NOMO-1 treated with DMSO at 0.1 percent for 48 hours (cell line): ENCODE measurements around the gene STIP1.
"Not testable (repeated sequence)": the region's sequence is repeated elsewhere in the genome, so short reads cannot be mapped to it uniquely, and the experiment has no call there.

Source experiments
- DNase-seq: peaks from one replicate; lab custom pipeline; 2025; ENCODE audit not compliant: unreplicated experiment; lab: John Stamatoyannopoulos, UW

Gene STIP1

DNA sequence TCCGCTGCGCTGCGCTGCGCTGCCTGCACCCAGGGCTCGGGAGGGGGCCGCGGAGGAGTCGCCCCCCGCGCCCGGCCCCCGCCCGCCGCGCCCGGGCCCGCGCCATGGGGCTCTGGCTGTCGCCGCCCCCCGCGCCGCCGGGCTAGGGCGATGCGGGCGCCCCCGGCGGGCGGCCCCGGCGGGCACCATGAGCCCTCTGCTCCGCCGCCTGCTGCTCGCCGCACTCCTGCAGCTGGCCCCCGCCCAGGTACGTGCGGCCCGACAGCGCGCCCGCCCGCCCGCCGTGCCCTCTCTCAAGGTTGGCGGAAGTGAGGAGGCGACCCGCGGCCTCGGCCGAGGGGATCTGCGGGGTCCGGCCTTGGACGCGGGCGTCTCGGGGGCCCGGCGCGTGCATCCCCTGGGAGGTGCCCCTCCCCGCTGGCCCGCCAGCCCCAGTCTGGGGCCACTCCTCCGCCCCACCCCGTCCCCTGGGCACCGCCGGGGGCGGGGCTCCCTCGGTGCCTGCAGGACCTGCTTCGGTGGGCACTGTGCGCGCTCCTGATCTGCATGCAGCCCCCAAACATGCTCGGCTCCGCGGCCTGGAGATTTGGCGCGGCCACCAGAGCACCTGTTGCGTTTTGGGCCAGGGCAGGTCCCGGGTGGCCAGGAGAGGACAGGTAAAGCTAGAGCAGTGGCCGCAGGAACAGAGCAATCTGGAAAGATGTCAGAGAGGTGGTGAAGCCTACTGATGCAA lies 48.8 kb downstream of the STIP1 start:
- DNase-seq: no peak

DNA sequence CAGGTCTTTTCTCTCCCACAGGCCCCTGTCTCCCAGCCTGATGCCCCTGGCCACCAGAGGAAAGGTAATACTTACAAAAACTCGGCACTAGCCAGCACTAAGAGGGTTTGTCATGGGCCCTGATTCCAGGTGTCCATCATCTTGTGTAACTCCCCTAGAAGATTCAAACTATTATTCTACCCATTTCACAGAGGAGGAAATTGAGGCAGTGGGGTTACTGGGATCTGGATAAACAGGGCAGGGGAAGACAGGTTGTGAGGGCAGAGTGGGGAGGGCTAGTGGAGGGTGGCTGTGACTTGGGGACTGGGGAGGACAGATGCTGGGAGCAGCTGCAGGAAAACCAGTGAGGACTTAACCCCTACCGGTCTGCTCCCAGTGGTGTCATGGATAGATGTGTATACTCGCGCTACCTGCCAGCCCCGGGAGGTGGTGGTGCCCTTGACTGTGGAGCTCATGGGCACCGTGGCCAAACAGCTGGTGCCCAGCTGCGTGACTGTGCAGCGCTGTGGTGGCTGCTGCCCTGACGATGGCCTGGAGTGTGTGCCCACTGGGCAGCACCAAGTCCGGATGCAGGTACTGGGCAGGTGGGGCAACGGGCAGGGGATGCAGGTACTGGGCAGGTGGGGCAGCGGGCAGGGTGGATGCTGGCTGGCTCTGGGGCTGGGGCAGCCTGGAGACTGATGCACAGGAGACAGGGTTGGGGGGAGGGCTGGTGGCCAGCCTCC lies 49.6 kb downstream of the STIP1 start:
- no peak for DNase-seq

DNA sequence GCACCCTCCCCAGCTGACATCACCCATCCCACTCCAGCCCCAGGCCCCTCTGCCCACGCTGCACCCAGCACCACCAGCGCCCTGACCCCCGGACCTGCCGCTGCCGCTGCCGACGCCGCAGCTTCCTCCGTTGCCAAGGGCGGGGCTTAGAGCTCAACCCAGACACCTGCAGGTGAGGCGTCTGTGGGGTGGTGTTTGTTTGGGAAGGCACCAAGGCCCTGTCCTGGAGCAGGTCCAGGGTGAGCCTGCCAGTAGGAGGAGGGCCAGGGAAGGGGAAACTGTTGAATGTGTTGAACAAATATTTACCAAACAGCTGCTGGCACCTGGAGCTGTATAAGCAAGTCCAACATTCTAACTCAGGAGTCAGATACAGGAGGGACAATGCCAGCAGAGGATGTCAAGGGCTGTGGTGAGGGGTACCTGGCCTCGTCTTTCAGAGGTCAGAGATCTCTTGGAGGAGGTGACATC lies 51.5 kb downstream of the STIP1 start:
- no peak for DNase-seq

DNA sequence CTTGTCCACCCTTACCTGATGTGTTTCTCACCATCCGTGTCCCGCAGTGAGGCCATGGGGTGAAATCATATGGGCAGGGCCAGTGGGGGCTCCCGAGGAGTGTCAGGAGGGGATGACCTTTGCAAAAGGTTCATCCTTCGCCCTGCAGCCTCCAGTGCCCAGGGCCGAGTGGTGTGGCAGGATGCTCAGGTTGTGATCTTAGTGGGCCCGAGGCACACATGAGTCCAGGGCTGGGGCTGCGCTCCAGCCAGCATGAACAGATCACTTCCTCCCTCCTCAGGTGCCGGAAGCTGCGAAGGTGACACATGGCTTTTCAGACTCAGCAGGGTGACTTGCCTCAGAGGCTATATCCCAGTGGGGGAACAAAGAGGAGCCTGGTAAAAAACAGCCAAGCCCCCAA lies 52.1 kb downstream of the STIP1 start:
- no peak for DNase-seq

DNA sequence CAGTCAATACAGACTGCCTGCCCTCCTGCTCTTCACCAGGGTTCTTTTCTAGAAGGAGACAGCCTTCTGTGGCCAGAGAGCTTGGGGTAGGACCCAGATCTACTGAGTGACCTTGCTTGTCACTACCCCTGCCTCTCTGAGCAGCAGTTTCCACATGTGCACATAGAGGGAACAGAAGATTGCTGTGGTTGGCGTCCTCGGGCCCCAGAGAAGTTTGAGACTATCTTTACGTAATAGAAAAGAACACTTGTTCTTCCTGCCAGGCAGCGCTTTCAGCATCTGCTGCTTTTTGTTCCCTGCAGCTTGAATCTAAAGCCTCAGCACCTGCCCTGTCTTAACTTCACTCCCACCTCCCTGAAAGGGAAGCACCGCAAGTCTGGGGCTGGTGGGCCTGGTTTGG lies 53.0 kb downstream of the STIP1 start:
- DNase-seq: peak; percentile 80

DNA sequence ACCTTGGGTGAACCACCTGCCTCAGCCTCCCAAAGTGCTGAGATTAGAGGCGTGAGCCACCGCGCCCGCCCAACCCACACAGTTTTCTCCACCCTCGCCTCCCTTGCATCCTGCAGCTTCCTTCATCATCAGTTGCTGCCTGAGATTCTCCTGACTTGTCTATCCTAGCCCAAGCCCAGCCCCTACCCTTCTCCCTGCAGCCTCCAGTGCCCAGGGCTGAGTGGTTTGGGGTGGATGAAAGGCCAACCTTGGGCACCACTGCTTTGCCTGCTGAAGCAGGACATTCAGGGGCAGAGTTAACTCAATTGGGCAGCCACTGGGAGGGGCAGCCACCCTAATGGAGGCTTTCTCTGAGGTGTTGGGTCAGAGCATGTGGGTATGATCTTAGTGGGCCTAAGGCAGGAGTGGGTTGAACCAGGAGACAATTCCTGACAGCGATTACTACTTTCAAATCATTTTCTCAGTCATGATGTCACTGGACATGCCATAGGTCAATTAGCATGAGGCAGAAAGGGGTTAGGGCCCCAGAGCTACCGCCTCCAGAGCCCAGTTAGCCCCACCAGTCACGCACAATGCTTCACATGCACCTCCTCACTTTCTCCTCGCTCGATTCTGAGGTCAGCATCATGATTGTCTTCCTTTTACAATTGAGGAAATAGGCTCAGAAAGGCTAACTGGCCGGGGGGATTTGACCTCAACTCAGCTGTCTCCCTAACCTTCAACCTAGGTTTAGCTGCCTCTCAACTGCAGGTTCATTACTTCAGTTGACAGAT lies 53.9 kb downstream of the STIP1 start:
- DNase-seq: peak; percentile 94

DNA sequence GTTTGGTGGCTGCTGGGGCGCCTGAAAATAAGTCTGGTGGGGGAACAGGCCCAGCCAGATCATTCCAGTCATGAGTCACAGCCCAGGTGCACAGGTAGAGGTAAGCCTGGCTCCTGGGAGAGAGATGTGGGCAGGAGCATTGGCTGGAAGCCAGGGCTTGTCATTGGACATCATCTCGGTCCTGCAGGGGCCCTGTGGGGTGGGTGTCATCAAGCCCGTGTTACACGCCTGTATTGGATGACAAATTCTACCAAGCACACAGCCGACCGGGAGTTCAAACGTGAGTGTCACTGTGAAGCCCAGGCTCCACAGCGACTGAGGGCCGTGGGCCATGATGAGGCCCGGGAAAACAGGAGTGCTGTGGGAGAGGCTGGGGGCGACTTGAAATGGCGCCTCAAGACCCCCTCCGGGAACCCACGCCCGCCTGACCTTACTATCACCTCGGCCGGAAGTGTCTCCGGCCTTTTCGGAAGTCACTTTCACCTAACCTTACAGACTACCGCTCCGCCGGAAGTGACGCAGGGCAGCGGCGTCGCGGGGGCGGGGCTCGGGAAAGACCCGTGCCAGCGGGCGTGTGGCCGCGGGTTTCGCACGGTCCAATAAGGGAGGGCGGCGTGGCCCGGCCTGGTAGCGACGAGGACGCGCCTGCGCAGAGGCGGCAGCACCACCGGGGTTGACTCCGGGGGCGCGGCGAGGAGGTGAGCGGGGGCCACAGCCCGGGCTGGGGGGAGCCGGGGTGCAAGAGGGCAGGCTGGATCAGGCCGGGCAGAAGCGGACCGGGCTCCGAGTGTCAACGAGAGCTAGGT lies 54.7 kb downstream of the STIP1 start, which contains the start of gene FKBP2:
Gene FKBP2, plus strand, starts transcription at position 661 of the 806 bp plus-strand sequence. CDS start 1,293 bp downstream, outside the sequence.
- peak; percentile 91 for DNase-seq

DNA sequence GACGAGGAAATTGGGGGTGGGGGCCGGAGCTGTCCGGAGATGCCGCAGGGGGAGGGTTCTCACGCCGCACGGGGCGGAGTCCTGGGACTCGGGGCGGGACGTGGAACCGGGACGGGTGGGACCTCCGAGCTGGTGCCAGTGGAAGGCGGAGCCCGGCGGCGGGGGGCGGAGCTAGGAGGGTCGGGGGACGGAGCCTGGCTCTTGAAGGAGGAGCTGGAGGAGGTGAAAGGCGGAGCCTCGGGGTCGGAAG lies 55.2 kb downstream of the STIP1 start:
- DNase-seq: no peak

DNA sequence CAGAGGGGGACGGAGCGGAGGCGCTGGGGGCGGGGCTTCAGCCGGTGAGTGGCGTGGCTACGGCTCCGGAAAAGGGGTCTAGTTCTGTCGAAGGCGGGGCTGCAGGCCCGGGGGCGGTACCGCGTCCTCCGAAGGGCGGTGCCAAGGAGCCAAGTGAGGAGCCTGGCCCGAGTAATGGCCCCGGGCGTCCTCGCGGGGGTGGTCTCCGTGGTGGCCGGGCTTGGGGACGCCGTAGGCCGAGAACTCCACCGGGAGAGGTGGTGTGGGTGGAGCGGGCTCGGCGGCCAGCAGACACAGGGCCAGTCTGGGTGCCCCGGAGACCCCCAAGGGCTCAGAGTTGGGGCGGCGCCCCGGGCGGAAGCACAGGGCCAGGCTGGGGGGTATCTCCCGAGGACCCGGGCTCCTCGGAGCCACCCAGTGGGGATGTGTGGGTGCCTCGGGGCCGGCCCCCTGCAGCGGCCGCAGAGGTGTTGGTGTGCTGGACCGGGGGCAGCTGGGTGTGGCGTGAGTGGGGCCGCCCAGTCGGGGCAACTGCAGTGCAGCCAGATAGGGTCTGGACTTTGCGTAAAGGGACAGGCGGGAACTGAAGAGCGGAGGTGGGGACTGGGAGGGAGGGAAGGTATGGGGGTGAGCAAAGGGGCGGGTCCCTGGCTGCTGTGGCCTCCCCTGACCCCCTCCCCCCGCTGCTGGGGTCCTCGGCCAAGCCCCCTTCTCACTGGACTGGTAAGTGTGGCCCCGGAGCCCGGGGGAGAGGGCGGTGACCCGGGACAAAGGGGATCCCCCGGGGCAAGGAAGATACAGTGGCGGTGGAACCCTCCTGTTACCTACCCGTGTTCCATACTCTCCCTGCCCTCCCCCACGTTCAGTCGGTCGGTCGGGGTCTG lies 55.8 kb downstream of the STIP1 start:
- DNase-seq: peak; percentile 99

DNA sequence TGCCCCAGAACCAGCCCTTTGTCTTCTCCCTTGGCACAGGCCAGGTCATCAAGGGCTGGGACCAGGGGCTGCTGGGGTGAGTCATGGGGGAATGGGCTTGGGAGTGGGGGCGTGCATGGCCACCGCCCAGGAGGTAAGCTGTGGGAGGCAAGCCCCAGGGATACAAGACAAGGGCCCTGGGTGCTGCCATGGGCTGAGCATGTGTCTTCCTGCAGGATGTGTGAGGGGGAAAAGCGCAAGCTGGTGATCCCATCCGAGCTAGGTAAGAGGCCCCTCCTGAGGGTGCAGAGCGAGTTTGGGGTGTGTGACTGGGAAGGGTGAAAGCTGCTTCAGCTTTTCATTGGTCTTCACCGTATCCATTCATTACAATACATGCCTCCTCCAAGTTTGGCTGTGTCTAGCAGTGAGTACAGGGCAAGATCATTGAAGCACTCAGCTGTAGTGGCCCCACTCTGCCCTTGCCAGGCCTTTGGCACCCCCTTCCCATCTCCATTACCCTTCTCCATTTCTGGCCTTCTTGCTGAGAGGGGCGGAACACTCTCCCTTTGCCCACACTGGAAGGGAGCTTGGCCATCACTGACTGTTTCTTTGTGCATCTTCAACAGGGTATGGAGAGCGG lies 57.4 kb downstream of the STIP1 start:
- no peak for DNase-seq

DNA sequence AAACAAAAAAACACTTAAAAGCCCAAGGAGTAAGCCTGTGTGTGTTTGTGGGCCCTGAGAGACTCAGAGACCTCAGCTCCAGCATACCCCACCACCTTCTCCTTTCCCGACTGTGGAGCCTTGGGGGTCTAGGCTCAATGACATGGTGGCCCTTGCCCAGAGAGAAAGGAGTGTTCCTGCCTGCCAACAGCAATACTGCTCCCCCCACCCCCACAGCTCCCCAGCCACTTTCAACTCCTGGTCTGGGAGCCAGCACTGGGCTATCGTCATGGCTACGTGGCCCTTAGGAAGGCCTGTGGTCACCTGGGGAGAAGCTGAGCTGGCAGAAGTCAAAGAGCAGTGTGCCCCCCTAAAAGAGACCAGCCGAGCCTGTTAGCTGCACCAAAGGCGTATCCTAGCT lies 58.1 kb downstream of the STIP1 start:
- DNase-seq: no peak

DNA sequence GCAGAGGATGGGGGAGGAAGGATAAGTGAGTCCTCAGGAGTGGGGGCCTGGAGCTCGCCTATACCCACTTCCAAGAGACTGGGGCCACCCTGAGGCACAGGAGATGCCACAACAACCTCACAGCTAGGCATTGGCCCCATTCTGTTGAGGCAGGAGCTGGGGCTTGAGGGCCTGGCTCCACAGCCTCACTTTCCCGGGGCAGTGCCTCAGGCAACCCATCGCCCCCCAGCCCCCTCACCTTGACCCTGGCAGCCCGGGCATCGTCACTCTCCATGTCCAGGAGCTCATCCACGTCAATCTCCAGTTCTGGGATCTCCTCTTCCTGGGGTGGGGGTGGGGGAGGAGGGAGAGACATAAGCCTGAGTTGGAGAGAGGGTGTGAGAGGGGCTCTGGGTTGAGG lies 59.0 kb downstream of the STIP1 start:
- no peak for DNase-seq

DNA sequence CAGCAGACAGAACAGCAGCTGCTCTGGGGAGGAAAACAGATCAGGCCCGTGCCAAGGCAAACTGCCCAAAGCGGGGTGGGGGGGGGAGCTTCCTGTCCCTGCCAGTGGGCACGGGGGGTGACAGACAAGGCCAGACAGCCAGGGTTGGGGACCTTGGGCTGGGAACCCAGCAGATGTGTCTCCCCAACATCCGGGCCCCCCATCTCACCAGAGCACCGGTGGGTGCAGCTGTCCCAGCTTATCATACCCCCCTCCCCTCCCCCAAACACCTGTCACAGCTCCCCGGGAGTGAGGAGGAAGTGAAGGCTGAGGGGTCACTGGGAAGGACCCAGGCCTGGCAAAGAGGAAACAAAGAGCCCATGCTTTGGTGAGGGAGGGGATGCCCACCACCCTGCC lies 59.4 kb downstream of the STIP1 start:
- DNase-seq: no peak

DNA sequence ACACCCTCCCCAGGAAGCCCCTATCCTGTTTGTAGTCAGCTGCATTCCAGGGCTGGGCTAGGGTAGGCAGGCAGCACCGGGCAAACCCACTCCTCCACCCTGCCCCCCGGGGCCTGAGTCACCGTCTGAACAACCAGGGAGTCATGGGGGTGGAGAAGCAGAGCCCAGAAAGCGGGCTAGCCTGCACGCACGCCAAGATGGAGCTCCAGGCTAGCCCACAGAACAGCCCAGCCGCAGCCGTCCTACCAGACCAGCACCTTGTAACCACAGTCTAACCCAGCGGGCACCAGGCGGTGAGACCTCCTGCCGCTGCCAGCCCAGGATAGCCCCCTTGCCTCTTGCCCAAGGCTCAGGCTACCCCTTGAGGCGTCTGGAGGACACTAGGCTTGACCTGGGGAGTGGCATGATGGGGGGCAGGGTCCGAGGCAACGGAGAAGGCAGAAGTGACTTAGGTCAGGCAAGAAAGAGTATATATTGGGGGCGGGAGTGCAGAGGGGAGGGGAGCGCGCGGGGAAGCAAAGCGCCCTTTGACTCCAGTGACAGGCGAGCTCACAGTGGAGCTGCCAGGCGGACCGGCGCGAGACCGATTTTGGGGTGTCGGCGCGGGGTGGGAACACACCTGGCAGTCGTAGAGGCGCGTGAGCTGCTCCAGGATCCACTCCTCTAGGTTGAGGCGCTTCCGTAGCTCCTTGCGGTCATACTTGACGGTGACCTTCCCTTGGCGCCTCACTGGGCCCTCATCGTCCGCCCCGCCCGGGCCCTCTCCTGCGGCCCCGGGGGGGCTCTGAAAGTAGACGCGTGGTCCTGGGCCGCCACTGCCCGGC lies 60.0 kb downstream of the STIP1 start:
- DNase-seq: peak; percentile 47

DNA sequence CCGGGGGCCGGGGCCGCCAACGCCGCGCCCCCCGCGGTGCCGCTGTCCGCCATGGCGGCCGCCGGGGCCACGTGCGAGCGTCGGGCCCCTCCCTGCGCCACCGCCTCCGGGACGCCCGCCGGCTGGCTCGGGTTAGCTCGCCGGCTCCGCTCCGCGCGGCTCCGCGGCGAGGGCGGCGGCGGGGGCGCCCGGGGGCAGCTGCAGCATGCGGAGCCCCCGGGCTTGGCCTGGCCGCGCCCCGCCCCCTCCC lies 60.6 kb downstream of the STIP1 start:
- not testable (repeated sequence) for DNase-seq

DNA sequence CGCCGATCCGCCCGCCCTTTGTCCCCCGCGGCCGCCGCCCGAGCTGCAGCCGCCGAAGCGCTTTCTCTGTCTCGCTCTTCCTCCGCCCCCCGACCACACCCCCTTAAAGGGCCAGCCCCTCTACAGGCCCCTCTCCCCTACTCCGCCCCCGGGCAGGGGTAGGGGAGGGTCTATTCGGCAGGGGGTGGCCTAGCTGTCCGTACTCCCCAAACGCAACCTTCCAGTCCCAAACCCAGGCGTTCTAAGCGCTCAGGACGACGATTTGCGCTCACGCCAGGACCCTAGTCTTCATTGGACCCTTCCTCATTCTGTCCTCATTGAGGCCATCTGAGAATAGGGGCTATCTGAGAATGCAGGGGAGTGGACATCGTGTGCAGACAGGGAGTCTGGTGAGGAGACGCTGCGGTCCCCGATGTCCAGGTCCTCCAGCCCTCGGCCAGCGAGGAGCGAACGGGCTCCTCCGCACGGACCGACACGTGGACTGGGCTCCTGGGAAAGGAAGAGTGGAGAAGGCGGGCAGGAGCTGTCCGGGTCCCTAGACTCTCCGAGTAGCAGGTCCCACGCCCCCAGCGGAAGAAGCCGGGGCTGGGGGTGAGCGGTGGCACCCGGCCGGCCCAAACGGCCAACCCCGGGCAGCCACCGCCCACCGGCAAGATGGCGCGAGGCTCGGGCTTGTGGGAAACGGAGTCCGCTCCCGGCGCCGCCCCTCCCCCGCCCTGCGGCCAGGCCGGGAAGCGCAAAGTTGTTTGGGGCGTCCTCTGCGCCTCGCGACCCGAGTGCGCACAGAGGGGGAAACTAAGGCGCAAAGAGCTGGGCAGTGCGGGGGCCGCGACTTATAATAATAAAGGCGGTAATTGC lies 61.1 kb downstream of the STIP1 start, which contains the start of gene PPP1R14B:
Gene PPP1R14B, minus strand, starts transcription at position 73 of the 858 bp plus-strand sequence. CDS start 270 bp downstream, outside the sequence.
- DNase-seq: peak; percentile 87

DNA sequence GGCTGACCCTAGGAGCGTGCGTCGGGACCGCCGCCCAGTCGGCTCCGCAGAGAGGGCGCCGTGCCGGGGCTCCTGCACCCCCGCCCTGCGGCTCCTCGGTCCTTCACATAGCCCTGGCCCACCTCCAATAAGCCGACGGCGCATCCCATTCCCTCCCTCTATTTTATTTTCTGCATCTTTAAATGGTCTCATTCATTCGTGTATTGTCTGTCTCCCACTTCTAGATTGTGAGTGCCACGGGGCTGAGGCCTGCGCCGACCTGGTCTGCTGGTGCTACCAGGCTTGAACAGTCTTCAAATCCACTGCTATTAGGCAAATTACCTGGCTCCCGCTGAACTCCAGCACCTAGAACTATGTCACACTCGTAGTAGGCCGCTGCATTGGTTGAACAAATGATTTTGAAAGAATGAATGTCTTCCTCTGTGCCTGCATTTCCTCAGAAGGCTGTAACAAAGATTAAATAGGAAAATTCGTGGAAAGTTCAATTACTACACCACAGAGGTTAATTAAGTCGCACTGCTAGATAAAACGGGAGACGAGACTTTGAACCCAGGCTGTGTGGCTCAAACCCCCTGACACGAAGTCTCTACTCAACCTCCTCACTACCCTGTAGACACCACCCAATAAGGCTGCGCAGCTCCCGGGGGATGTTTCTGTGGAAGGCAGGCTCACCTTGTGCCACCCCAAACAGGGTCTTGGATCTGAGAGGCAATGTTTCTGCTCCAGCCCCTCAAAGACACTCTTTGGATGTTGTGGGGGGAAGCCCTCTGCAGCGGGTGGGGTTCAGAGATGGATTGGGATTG lies 62.0 kb downstream of the STIP1 start:
- DNase-seq: no peak
